IMR-90 (cell line): Measurements from ENCODE around the gene KANSL1L.

Experiments used
- CEBPB ChIP-seq: IDR thresholded peaks from 2 replicates; pipeline ENCODE4 v1.6.1; 2012; ENCODE audit warnings: low read depth, low read length, improper control_type of control experiment
- CHD1 ChIP-seq: IDR thresholded peaks from 2 replicates; pipeline ENCODE4 v1.6.1; 2012; ENCODE audit warnings: low read depth, low read length, improper control_type of control experiment
- CTCF ChIP-seq: conservative IDR thresholded peaks from 2 replicates; pipeline ENCODE4 v1.5.1; 2012; ENCODE audit warnings: mild to moderate bottlenecking, low read depth, low read length, improper control_type of control experiment
- SMC3 ChIP-seq: fragments of 150-350 bp; IDR thresholded peaks from 2 replicates; pipeline ENCODE4 v1.6.1; 2016; ENCODE audit warnings: low read depth, mild to moderate bottlenecking, antibody characterized with exemption, low read length, moderate library complexity

GRCh38 chr2:210113614-210114235 is 57.5 kb downstream of the KANSL1L start:
- TF ChIP-seq CTCF (no peak), CEBPB (no peak), SMC3 (no peak), CHD1 (no peak)
